HCT116 (cell line): ENCODE data around the gene ABTB1. TPM values are rescaled to one million over a fixed set of nuclear protein-coding genes. Genes with fewer than 3 reads are reported as not detected.

Source experiments
- ATAC-seq: fragments of 200-7000 bp; cut with Tn5 transposase; 2 replicates; pipeline ENCODE4 v1.9.1; 2020; ENCODE audit warnings: mild to moderate bottlenecking, moderate library complexity
- BruUV-seq: library from RNA; stranded (reverse); fragments of 400-500 nt; replicated peaks from 2 replicates; lab custom pipeline; 2021; lab: Mats Ljungman, UMichigan
- CTCF ChIA-PET: fragments of 300-600 bp; sonication (Branson Sonifier 250); formaldehyde crosslinking; loops from one replicate; lab custom pipeline; 2021; ENCODE audit warnings: antibody characterized with exemption; lab: Charles Lee
- POLR2A ChIA-PET: fragments of 300-600, 350-600 bp; sonication (Branson Sonifier 250); formaldehyde crosslinking; loops from one replicate; lab custom pipeline; 2021; ENCODE audit warnings: antibody characterized with exemption; lab: Charles Lee
- RAD21 ChIA-PET, 2 experiments: fragments of 300-600 bp; sonication (Branson Sonifier 250); formaldehyde crosslinking; loops; one replicate each; lab custom pipeline; 2023; ENCODE audit warnings: low total read pairs in 2 of 2; ENCODE audit not compliant: uncharacterized antibody in 2 of 2, unreplicated experiment in 2 of 2, low non-redundant PET in 1 of 2; lab: Charles Lee
- DNase-seq: peaks from one replicate; pipeline ENCODE4 v3.0.0-alpha.2; 2010; ENCODE audit warnings: low read depth, low spot score
- H2AFZ ChIP-seq: fragments of 200-600 bp; shearing (Covaris generic), sonication (generic); 2 replicates; pipeline ENCODE4 v1.6.1; 2017; ENCODE audit warnings: low read depth, mixed run types, mixed read lengths, antibody characterized with exemption, low read length; ENCODE audit not compliant: poor library complexity, severe bottlenecking
- H3K27ac ChIP-seq: 2 replicates; pipeline ENCODE4 v1.5.1; 2012; ENCODE audit warnings: low read depth, low read length
- H3K27me3 ChIP-seq: fragments of 200-600 bp; sonication (generic); 2 replicates; pipeline ENCODE4 v1.6.1; 2016; ENCODE audit warnings: mixed run types, low read length, mixed read lengths; ENCODE audit not compliant: insufficient read depth
- H3K36me3 ChIP-seq, 2 experiments: fragments of 200-500 bp in 1 of 2; fragments of 200-600 bp in 1 of 2; sonication (Bioruptor generic) in 1 of 2; sonication (generic) in 1 of 2; 2 replicates each; pipeline versions ENCODE4 v1.5.1 to v1.6.1; 2014 to 2016; ENCODE audit warnings: low read length in 2 of 2, inconsistent platforms in 1 of 2, mixed read lengths in 1 of 2, mixed run types in 1 of 2; ENCODE audit not compliant: insufficient read depth in 2 of 2, control insufficient read depth in 1 of 2
- H3K4me1 ChIP-seq, 2 experiments: fragments of 200-600 bp in 1 of 2; sonication (generic) in 1 of 2; 2 replicates each; pipeline versions ENCODE4 v1.5.1 to v1.6.1; 2012 to 2017; ENCODE audit warnings: low read length in 2 of 2, inconsistent platforms in 1 of 2, mild to moderate bottlenecking in 1 of 2, mixed read lengths in 1 of 2, mixed run types in 1 of 2, moderate library complexity in 1 of 2; ENCODE audit not compliant: insufficient read depth in 2 of 2, control insufficient read depth in 1 of 2
- H3K4me2 ChIP-seq: fragments of 200-600 bp; sonication (generic); 2 replicates; pipeline ENCODE4 v1.6.1; 2017; ENCODE audit warnings: mixed run types, low read length, mixed read lengths
- H3K4me3 ChIP-seq, 2 experiments: fragments of 200-600 bp in 1 of 2; sonication (generic) in 1 of 2; replicated peaks in 1 of 2; 2 replicates each; pipeline ENCODE4 v1.5.1; 2011 to 2016; ENCODE audit warnings: low read length in 2 of 2, control low read depth in 1 of 2, low read depth in 1 of 2, mild to moderate bottlenecking in 1 of 2, mixed read lengths in 1 of 2, mixed run types in 1 of 2
- H3K79me2 ChIP-seq: fragments of 200-600 bp; sonication (generic); 2 replicates; pipeline ENCODE4 v1.6.1; 2017; ENCODE audit warnings: mild to moderate bottlenecking, mixed run types, low read length, moderate library complexity, mixed read lengths; ENCODE audit not compliant: insufficient read depth
- H3K9ac ChIP-seq: fragments of 200-600 bp; sonication (generic); 2 replicates; pipeline ENCODE4 v1.6.1; 2016; ENCODE audit warnings: low read length, mixed read lengths
- H3K9me2 ChIP-seq: fragments of 200-600 bp; sonication (generic), shearing (Covaris generic); 2 replicates; pipeline ENCODE4 v1.6.1; 2017; ENCODE audit warnings: mixed run types, mild to moderate bottlenecking, moderate library complexity; ENCODE audit not compliant: insufficient read depth
- H3K9me3 ChIP-seq, 2 experiments: fragments of 200-500 bp in 1 of 2; fragments of 200-600 bp in 1 of 2; sonication (Bioruptor generic) in 1 of 2; sonication (generic) in 1 of 2; 2 replicates each; pipeline ENCODE4 v1.6.1; 2014 to 2017; ENCODE audit warnings: low read length in 2 of 2, mixed read lengths in 2 of 2, inconsistent platforms in 1 of 2, low read depth in 1 of 2, mild to moderate bottlenecking in 1 of 2, mixed run types in 1 of 2, moderate library complexity in 1 of 2; ENCODE audit not compliant: control insufficient read depth in 1 of 2, insufficient read depth in 1 of 2
- H4K20me1 ChIP-seq: fragments of 200-600 bp; sonication (generic), shearing (Covaris generic); 2 replicates; pipeline ENCODE4 v1.6.1; 2017; ENCODE audit warnings: mixed run types, mild to moderate bottlenecking, moderate library complexity; ENCODE audit not compliant: insufficient read depth
- CEBPB ChIP-seq: IDR thresholded peaks from 2 replicates; pipeline ENCODE4 v1.6.1; 2012; ENCODE audit warnings: low read depth
- ELF1 ChIP-seq: IDR thresholded peaks from 2 replicates; pipeline ENCODE4 v1.6.1; 2012; ENCODE audit warnings: low read depth, borderline replicate concordance
- EZH2 ChIP-seq: fragments of 200-600 bp; sonication (generic); IDR thresholded peaks from 2 replicates; pipeline ENCODE4 v1.6.1; 2017; ENCODE audit warnings: antibody characterized with exemption, mixed run types
- EZH2phosphoT487 ChIP-seq: fragments of 200-600 bp; IDR thresholded peaks from 2 replicates; pipeline ENCODE4 v1.6.1; 2018; ENCODE audit warnings: antibody characterized with exemption, borderline replicate concordance
- POLR2A ChIP-seq: IDR thresholded peaks from 2 replicates; pipeline ENCODE4 v1.7.0; 2011; ENCODE audit warnings: borderline replicate concordance; ENCODE audit not compliant: insufficient read depth, insufficient read length; ENCODE audit errors: extremely low read depth
- POLR2AphosphoS5 ChIP-seq: IDR thresholded peaks from 2 replicates; pipeline ENCODE4 v1.6.1; 2011; ENCODE audit warnings: mild to moderate bottlenecking, low read depth, low read length, moderate library complexity
- SIN3A ChIP-seq: IDR thresholded peaks from 2 replicates; pipeline ENCODE4 v1.6.1; 2012; ENCODE audit warnings: low read depth
- SRF ChIP-seq: IDR thresholded peaks from 2 replicates; pipeline ENCODE4 v1.6.1; 2012; ENCODE audit warnings: low read depth
- ZNF274 ChIP-seq: fragments of 200-500 bp; sonication (Bioruptor generic); IDR thresholded peaks from 2 replicates; pipeline ENCODE4 v1.6.1; 2014; ENCODE audit warnings: mild to moderate bottlenecking, low read depth, low read length, inconsistent platforms
- intact Hi-C: fragments of 100-400 bp; cut with micrococcal nuclease; formaldehyde crosslinking; loops from 2 replicates; pipeline ENCODE4 v1.10.0; 2022
- total RNA-seq: library from RNA; stranded (reverse); gene quantifications from one replicate; pipeline ENCODE4 v1.2.1, GENCODE V29; 2021; ENCODE audit not compliant: unreplicated experiment
- TF ChIP-seq, protein P1 (sequence below): IDR thresholded peaks from 2 replicates; pipeline ENCODE4 v1.6.1; 2011; ENCODE audit warnings: mild to moderate bottlenecking, low read length, moderate library complexity; ENCODE audit not compliant: insufficient replicate concordance; ENCODE audit errors: extremely low read depth

ABTB1 gene
- total RNA-seq, 1 experiment from 2014 or later, result 19.4 TPM

DNA sequence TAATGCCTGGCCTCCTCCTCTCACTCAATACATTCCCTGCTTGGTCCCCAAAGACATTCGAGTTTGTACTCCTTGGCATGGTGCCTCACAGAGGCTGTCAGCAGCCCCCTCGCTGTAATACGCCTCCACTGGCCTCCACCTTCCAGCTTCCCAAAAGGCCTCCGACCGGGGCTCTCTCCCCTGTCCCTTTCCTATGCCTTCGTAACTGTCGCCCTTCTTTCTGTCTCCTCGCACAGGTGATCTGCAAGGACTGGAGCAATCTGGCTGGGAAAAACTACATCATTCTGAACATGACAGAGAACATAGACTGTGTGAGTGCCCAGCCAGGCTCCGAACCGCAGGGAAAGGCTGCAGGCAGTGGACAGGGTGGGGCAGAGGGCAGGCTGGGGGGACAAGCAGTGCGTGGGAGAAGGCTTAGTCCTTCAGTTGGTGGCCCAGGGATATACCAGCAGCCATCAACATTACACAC lies 10.7 kb upstream of the ABTB1 start:
- ChIA-PET POLR2A (no interaction called here), CTCF (no interaction called here)
- TF ChIP-seq SIN3A, result no peak
- TF ChIP-seq EZH2, result no peak
- TF ChIP-seq SRF, result no peak
- TF ChIP-seq POLR2AphosphoS5, result no peak

DNA sequence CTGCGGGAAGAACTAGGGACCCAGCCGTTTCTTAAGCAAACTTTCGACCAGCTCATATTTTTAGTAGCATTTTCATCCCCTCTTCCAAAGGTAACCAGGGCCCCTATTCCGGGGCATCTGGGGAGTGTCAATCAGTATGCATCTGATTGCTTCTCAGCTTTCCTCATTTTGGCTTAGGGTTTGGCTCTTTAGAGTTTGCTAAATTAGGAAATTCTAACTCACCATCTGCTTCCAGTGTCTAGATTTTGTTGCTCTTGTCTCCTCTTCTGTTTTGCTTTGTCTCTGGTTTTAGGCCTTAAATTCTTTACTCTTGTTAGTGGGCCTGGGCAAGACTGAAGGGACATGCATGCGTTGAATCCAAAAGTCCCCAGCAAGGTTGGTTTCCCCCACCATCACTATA lies 9.6 kb upstream of the ABTB1 start:
- ChIA-PET CTCF (no interaction called here), POLR2A (no interaction called here), RAD21 (no interaction called here)
- H2AFZ ChIP-seq, result no peak overlapping the region
- H4K20me1 ChIP-seq, result no peaks in the 10 kb centered on the region
- intact Hi-C loops, result no loop called here
- H3K9me2 ChIP-seq, result no peaks in the 10 kb centered on the region
- no peak overlapping the region for H3K9ac ChIP-seq
- H3K79me2 ChIP-seq, result no peaks in the 10 kb centered on the region
- H3K4me2 ChIP-seq, result no peak overlapping the region
- H3K27me3 ChIP-seq, result no peaks in the 10 kb centered on the region
- no peaks in the 10 kb centered on the region for H3K4me1 ChIP-seq
- H3K36me3 ChIP-seq, result no peaks in the 10 kb centered on the region
- no peak overlapping the region for H3K4me3 ChIP-seq
- ATAC-seq (no peak), DNase-seq (no peak)
- no peak overlapping the region for H3K27ac ChIP-seq
- TF ChIP-seq CEBPB (no peak), SIN3A (no peak), ZNF274 (no peak), ELF1 (no peak), POLR2A (no peak), EZH2phosphoT487 (no peak)
- TF ChIP-seq, protein P1, sequence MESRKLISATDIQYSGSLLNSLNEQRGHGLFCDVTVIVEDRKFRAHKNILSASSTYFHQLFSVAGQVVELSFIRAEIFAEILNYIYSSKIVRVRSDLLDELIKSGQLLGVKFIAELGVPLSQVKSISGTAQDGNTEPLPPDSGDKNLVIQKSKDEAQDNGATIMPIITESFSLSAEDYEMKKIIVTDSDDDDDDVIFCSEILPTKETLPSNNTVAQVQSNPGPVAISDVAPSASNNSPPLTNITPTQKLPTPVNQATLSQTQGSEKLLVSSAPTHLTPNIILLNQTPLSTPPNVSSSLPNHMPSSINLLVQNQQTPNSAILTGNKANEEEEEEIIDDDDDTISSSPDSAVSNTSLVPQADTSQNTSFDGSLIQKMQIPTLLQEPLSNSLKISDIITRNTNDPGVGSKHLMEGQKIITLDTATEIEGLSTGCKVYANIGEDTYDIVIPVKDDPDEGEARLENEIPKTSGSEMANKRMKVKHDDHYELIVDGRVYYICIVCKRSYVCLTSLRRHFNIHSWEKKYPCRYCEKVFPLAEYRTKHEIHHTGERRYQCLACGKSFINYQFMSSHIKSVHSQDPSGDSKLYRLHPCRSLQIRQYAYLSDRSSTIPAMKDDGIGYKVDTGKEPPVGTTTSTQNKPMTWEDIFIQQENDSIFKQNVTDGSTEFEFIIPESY, result no peak
- H3K9me3 ChIP-seq, result no peaks in the 10 kb centered on the region
- no TSS peak for BruUV-seq

More for the DNA sequence above, 10.7 kb upstream of the ABTB1 start:
- Histone ChIP-seq H2AFZ (no peak overlapping the region), H3K79me2 (no peaks in the 10 kb centered on the region), H3K9me3 (no peaks in the 10 kb centered on the region), H3K9ac (no peak overlapping the region), H3K4me2 (no peak overlapping the region), H3K9me2 (no peaks in the 10 kb centered on the region), H3K27me3 (no peaks in the 10 kb centered on the region), H3K36me3 (no peaks in the 10 kb centered on the region), H4K20me1 (no peaks in the 10 kb centered on the region), H3K27ac (no peak overlapping the region), H3K4me1 (no peaks in the 10 kb centered on the region), H3K4me3 (no peak overlapping the region)
- RAD21 ChIA-PET, result interaction anchor here in 1 of 2 experiments (0.8 kb wide), 1 partner anchor 22 kb away, joined by 3 read pairs; no protein-coding TSS in a partner anchor
- no TSS peak for BruUV-seq
- ATAC-seq (no peak), DNase-seq (no peak)
- intact Hi-C loops, result no loop called here
